Smooth muscle cell (in vitro differentiated cells): Measurements from ENCODE around the gene GSTM5. TPM values are rescaled to one million over a fixed set of nuclear protein-coding genes. Genes with fewer than 3 reads are reported as not detected.

ENCODE experiments used
- DNase-seq: peaks from one replicate; lab custom pipeline; 2025; ENCODE audit not compliant: unreplicated experiment; lab: John Stamatoyannopoulos, UW
- H2AFZ ChIP-seq: fragments of 200-600 bp; sonication (generic); 2 replicates; pipeline ENCODE4 v1.6.0; 2016; ENCODE audit warnings: antibody characterized with exemption, low read depth, mild to moderate bottlenecking
- H3F3A ChIP-seq: fragments of 200-600 bp; sonication (generic); 2 replicates; pipeline ENCODE4 v1.6.0; 2017; ENCODE audit warnings: antibody characterized with exemption, low read depth
- H3K27ac ChIP-seq: fragments of 200-600 bp; sonication (generic); 2 replicates; pipeline ENCODE4 v1.5.1; 2016; ENCODE audit warnings: low read depth, mild to moderate bottlenecking
- H3K27me3 ChIP-seq: fragments of 200-600 bp; sonication (generic); 2 replicates; pipeline ENCODE4 v1.6.1; 2016; ENCODE audit warnings: low read depth, mild to moderate bottlenecking
- H3K36me3 ChIP-seq: fragments of 200-600 bp; sonication (generic); 2 replicates; pipeline ENCODE4 v1.5.1; 2016; ENCODE audit warnings: low read depth
- H3K4me1 ChIP-seq: fragments of 200-600 bp; sonication (generic); 2 replicates; pipeline ENCODE4 v1.5.1; 2016; ENCODE audit warnings: low read depth
- H3K4me2 ChIP-seq: fragments of 200-600 bp; sonication (generic); 2 replicates; pipeline ENCODE4 v1.6.0; 2016; ENCODE audit warnings: mild to moderate bottlenecking
- H3K4me3 ChIP-seq: fragments of 200-600 bp; sonication (generic); 2 replicates; pipeline ENCODE4 v1.5.1; 2016; ENCODE audit warnings: mild to moderate bottlenecking
- H3K79me2 ChIP-seq: fragments of 200-600 bp; sonication (generic); 2 replicates; pipeline ENCODE4 v1.6.0; 2016; ENCODE audit warnings: low read depth, mild to moderate bottlenecking
- H3K9ac ChIP-seq: fragments of 200-600 bp; sonication (generic); 2 replicates; pipeline ENCODE4 v1.6.0; 2016; ENCODE audit warnings: low read depth
- H3K9me3 ChIP-seq: fragments of 200-600 bp; sonication (generic); replicated peaks from 2 replicates; pipeline ENCODE4 v1.5.1; 2016; ENCODE audit warnings: low read depth
- H4K20me1 ChIP-seq: fragments of 200-600 bp; sonication (generic); 2 replicates; pipeline ENCODE4 v1.6.0; 2016; ENCODE audit warnings: low read depth
- CTCF ChIP-seq: fragments of 200-600 bp; sonication (generic); IDR thresholded peaks from 2 replicates; pipeline ENCODE4 v1.5.1; 2017; ENCODE audit warnings: borderline replicate concordance, mild to moderate bottlenecking, antibody characterized with exemption; ENCODE audit not compliant: insufficient read depth, poor library complexity, severe bottlenecking
- WGBS: methylation state at CpG from one replicate; pipeline ENCODE4 v1.1.7; 2016; ENCODE audit warnings: low lambda C conversion rate; 5-methylcytosine and 5-hydroxymethylcytosine counted together
- polyA plus RNA-seq: library from polyadenylated mRNA; unstranded; fragments of >200 nt; fragmentation: Nextera tagmentation; extraction: Ambion mirVana; gene quantifications from 2 replicates; pipeline ENCODE4 v1.2.1, GENCODE V29; 2016
- total RNA-seq: library from RNA; depleted of rRNA; stranded (reverse); fragments of >200 nt; gene quantifications from 2 replicates; pipeline ENCODE4 v1.2.3, GENCODE V29; 2014

GSTM5 gene
- total and polyA plus RNA-seq, 2 experiments from 2014 or later = 0.17 TPM; not detected in 1

GRCh38 chr1:109750241-109750882, 38.3 kb downstream of the GSTM5 start:
- Histone ChIP-seq H3K4me1 (no peaks in the 10 kb centered on the region), H3K27ac (no peak overlapping the region), H4K20me1 (no peaks in the 10 kb centered on the region), H3F3A (no peaks in the 10 kb centered on the region), H3K4me3 (no peak overlapping the region), H3K9me3 (no peaks in the 10 kb centered on the region), H3K79me2 (no peaks in the 10 kb centered on the region), H3K9ac (no peak overlapping the region), H3K36me3 (no peaks in the 10 kb centered on the region), H3K4me2 (no peak overlapping the region), H2AFZ (no peak overlapping the region), H3K27me3 (no peaks in the 10 kb centered on the region)
- 94% methylated on average over 11 of the region's 11 CpGs for WGBS
- no peak for TF ChIP-seq CTCF
- DNase-seq = no peak

GRCh38 chr1:109750920-109751319, 38.9 kb downstream of the GSTM5 start:
- no peak overlapping the region for H3K9ac ChIP-seq
- WGBS = 94% methylated on average over 6 of the region's 6 CpGs
- no peaks in the 10 kb centered on the region for H3K36me3 ChIP-seq
- H3F3A ChIP-seq = no peaks in the 10 kb centered on the region
- no peak overlapping the region for H2AFZ ChIP-seq
- H3K4me3 ChIP-seq = no peak overlapping the region
- no peak overlapping the region for H3K27ac ChIP-seq
- no peak for TF ChIP-seq CTCF
- no peaks in the 10 kb centered on the region for H4K20me1 ChIP-seq
- H3K4me1 ChIP-seq = no peaks in the 10 kb centered on the region
- H3K9me3 ChIP-seq = no peaks in the 10 kb centered on the region
- H3K79me2 ChIP-seq = no peaks in the 10 kb centered on the region
- DNase-seq = no peak
- no peak overlapping the region for H3K4me2 ChIP-seq
- no peaks in the 10 kb centered on the region for H3K27me3 ChIP-seq

- Histone ChIP-seq H3K9me3 (no peaks in the 10 kb centered on the region), H3K4me1 (no peaks in the 10 kb centered on the region), H3K4me3 (no peak overlapping the region), H3K27me3 (no peaks in the 10 kb centered on the region), H2AFZ (no peak overlapping the region), H3K27ac (no peak overlapping the region), H3K36me3 (no peaks in the 10 kb centered on the region), H3K4me2 (no peak overlapping the region), H3K79me2 (no peaks in the 10 kb centered on the region), H4K20me1 (no peaks in the 10 kb centered on the region), H3K9ac (no peak overlapping the region), H3F3A (no peaks in the 10 kb centered on the region)
- DNase-seq = no peak
- 91% methylated on average over 12 of the region's 12 CpGs for WGBS
- no peak for TF ChIP-seq CTCF
These were observed 39.6 kb downstream of the GSTM5 start for GRCh38 chr1:109751531-109752260.
